KOPT-K1 (cell line): ENCODE results near the gene WDR45B.
A peak's percentile ranks its signal among the peaks of the same experiment; 100 is the strongest.
"Not testable (repeated sequence)": the region's sequence is repeated elsewhere in the genome, so short reads cannot be mapped to it uniquely, and the experiment has no call there.

Experiments
- H3K27ac ChIP-seq: fragments of 200-600 bp; sonication (generic); 2 replicates; pipeline ENCODE4 v1.5.1; 2016; ENCODE audit warnings: antibody characterized with exemption, mild to moderate bottlenecking, low read depth, low read length; ENCODE audit not compliant: poor library complexity, severe bottlenecking
- H3K36me3 ChIP-seq: fragments of 200-600 bp; sonication (generic); 2 replicates; pipeline ENCODE4 v1.5.1; 2017; ENCODE audit warnings: antibody characterized with exemption, mild to moderate bottlenecking, low read length, moderate library complexity; ENCODE audit not compliant: insufficient read depth
- H3K9me3 ChIP-seq: fragments of 200-600 bp; sonication (generic); 2 replicates; pipeline ENCODE4 v1.5.1; 2017; ENCODE audit warnings: antibody characterized with exemption, low read length, mild to moderate bottlenecking; ENCODE audit not compliant: insufficient read depth, poor library complexity, severe bottlenecking

Gene WDR45B

DNA sequence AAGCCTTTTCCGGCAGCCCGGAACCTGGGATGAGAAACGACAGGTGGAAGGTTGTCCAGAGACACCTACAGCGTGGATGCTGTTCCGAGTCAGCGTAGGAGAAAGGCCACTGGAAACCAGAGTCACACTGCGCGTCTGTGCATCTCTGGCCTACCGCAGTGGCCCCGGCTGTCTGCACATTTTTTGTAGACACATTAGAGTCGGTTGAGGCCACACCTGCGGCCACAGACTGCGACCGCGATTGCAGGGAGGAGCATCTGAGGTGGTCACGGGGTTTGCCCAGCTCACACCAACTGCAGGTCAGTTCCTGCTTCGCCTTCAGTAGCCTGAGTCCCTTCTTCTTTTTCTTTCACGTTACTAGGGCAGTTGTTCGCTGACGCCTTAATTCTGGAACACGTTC is 52.4 kb downstream of the WDR45B start:
- Histone ChIP-seq H3K27ac (no peak overlapping the region), H3K9me3 (no peaks in the 10 kb centered on the region), H3K36me3 (peaks cover 76% of the 10 kb centered on the region)

GRCh38 chr17:82594571-82594970 is 53.7 kb downstream of the WDR45B start:
- no peaks in the 10 kb centered on the region for H3K9me3 ChIP-seq
- H3K36me3 ChIP-seq = peaks cover 66% of the 10 kb centered on the region
- no peak overlapping the region for H3K27ac ChIP-seq

- Histone ChIP-seq H3K27ac (peak overlapping the region; percentile 79), H3K9me3 (no peaks in the 10 kb centered on the region), H3K36me3 (peaks cover 59% of the 10 kb centered on the region)
Measured at GRCh38 chr17:82593590-82594087, 54.6 kb downstream of the WDR45B start.

DNA sequence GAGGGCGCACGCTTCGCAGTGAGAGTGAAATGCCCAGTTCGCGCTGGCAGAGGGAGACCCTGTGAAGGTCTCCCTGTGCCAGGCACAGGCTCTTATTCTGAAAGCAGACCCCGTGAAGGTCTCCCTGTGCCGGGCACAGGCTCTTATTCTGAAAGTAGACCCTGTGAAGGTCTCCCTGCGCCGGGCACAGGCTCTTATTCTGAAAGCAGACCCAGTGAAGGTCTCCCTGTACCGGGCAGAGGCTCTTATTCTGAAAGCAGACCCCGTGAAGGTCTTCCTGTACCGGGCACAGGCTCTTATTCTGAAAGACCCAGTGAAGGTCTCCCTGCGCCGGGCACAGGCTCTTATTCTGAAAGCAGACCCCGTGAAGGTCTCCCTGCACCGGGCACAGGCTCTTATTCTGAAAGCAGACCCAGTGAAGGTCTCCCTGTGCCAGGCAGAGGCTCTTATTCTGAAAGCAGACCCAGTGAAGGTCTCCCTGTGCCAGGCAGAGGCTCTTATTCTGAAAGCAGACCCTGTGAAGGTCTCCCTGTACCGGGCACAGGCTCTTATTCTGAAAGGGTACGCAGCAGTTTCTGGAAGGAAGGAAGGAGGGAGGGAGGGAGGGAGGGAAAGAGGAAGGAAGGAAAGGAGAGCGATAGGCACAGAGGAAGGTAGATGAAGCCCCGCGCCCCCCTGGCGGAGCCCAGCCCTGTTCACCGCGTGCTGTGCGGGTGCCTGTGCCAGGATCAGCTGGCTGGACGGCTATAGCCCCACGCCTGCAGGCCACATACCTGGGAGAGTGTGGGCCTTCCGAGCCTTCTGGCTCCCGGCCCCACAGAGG is 55.3 kb downstream of the WDR45B start:
- Histone ChIP-seq H3K9me3 (no peaks in the 10 kb centered on the region), H3K27ac (peak overlapping the region; percentile 79), H3K36me3 (peaks cover 59% of the 10 kb centered on the region)

DNA sequence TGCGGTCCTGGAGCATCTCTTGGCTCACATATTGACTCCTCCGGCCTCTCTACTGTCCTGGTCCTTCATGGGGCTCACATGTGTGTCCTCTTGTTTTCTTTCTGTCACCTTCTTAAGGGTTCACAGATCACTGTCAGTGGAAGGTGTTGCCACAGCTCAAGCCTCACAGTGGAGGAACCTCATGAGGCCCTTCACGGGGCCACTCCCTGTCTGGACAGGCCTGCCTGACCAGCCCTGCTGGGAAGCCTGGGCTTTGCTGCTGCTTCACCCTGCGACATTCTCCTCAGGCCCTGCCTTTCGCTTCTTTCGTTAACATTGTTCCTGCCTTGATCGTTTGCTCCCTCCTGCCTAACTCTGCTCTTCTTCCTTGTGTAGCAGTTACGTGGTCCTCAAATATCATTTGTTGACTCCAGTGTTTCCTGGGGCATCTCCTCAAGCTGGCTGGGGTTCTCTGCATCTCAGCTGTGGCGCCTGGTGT is 55.9 kb downstream of the WDR45B start:
- Histone ChIP-seq H3K9me3 (no peaks in the 10 kb centered on the region), H3K36me3 (peaks cover 59% of the 10 kb centered on the region), H3K27ac (peak overlapping the region; percentile 79)

DNA sequence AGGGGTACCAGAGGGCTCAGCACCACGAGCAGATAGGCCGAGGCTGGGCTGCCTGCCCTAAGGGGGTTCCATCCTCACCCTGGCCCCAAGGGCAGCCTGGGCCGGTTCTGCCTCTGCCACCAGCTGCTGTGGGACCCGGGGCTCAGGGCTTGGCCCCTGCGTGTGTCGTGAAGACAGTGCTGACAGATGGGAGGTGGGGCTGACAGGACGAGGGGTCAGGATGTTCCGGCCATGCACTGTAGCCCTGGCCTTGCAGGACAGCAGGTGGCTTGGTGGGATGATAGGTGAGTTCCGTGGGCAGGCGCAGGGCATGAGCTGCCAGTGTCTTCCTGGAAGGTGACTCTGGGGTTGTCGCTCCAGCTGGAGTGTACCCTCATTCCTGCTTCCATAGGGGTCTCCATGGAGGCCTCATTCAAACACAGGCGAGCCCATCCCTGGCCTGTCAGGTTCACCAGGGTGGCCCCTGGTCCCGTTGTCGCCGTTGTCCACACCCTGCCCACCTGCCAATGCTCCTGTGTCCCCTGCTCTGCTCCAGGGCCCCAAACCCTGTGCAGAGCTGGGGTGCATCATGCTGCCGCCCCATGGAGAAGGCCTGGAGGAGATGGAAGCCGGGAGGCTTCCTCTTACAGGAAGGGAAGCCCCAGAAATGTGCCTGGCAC is 57.2 kb downstream of the WDR45B start:
- Histone ChIP-seq H3K9me3 (no peaks in the 10 kb centered on the region), H3K27ac (peak overlapping the region; percentile 79), H3K36me3 (peaks cover 58% of the 10 kb centered on the region)

DNA sequence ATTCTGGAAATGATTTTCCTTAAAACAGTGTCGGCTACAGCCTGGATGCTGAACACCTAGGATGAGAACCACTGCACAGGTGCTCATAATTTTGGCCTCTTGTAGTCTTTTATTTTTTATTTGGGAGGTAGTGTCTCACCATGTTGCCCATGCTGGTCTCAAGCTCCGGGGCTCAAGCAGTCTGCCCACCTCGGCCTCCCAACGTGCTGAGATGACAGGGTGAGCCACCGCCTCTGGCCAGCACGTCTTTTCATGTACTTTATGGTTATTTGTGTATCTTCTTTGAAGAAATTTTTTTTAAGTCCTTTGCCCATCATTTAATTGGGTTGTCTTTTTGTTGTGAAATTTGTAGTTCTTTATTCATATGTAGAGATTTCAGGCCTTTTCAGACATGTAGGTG is 58.0 kb downstream of the WDR45B start:
- peaks cover 58% of the 10 kb centered on the region for H3K36me3 ChIP-seq
- no peaks in the 10 kb centered on the region for H3K9me3 ChIP-seq
- peak overlapping the region; percentile 79 for H3K27ac ChIP-seq

GRCh38 chr17:82589851-82590180 is 58.4 kb downstream of the WDR45B start:
- Histone ChIP-seq H3K9me3 (no peaks in the 10 kb centered on the region), H3K27ac (no peak overlapping the region), H3K36me3 (peaks cover 58% of the 10 kb centered on the region)

DNA sequence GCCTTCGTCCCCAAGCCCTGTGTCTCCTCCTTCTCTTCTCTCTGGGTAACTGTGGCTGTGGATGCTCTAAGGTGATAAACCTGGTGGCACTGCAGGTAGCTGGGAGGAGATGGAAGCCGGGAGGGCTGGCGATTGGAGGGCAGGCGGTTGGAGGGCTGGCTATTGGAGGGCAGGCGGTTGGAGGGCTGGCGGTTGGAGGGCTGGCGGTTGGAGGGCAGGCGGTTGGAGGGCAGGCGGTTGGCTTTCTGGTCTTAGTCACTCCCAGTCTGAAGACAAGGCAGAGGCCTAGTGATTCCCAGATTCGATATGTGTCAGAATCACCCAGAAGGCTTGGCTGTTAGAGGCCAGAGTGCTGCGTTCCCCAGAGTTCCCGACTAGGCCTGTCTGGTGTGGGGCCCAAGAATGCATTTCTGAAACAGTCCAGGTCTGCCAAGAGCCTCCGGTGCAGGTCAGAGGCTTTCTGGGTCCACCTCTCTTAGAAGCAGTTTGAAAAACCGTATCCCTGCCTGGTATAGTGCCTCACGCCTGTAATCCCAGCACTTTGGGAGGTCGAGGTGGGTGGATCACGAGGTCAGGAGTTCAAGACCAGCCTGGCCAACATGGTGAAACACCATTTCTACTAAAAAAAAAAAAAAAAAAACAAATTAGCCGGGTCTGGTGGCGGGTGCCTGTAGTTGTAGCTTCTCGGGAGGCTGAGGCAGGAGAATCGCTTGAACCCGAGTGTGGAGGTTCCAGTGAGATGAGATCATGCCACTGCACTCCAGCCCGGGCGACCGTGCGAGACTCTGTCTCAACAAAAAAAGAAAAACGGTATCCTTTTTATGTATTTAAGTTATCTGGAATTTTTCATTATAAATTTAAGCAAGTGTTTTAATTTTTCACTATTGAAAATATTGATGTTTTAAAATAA is 59.7 kb downstream of the WDR45B start:
- H3K27ac ChIP-seq = no peak overlapping the region
- H3K36me3 ChIP-seq = peaks cover 58% of the 10 kb centered on the region
- no peaks in the 10 kb centered on the region for H3K9me3 ChIP-seq

GRCh38 chr17:82587234-82588086 is 60.8 kb downstream of the WDR45B start:
- H3K27ac ChIP-seq = peak overlapping the region; percentile 1

DNA sequence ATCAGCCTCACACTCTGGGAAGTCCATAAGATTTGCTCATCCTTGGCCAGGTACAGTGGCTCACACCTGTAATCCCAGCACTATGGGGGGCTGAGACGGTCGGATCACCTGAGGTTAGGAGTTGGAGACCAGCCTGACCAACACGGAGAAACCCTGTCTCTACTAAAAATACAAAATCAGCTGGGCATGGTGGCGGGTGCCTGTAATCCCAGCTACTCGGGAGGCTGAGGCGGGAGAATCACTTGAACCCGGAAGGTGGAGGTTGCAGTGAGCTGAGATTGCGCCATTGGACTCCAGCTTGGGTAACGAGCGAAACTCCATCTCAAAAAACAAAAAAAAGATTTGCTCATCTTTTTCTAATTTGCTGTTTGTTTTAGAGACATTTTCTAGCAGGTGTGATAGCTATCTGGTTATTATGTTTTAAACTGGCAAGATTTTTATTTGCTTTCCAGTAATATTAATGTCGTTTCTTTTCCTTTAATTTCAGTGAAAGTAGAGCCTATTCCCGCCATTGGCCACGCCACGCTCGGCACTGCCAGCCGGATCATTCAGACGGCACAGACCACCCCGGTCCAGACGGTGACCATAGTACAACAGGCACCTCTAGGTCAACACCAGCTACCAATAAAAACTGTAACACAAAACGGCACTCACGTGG is 61.5 kb downstream of the WDR45B start:
- Histone ChIP-seq H3K9me3 (no peaks in the 10 kb centered on the region), H3K36me3 (peaks cover 76% of the 10 kb centered on the region), H3K27ac (peak overlapping the region; percentile 1)

More at GRCh38 chr17:82587234-82588086, 60.8 kb downstream of the WDR45B start:
- Histone ChIP-seq H3K9me3 (no peaks in the 10 kb centered on the region), H3K36me3 (peaks cover 69% of the 10 kb centered on the region)

GRCh38 chr17:82585935-82586575 is 62.2 kb downstream of the WDR45B start:
- peak overlapping the region; percentile 52 for H3K27ac ChIP-seq
- peaks cover 80% of the 10 kb centered on the region for H3K36me3 ChIP-seq
- H3K9me3 ChIP-seq = not testable (repeated sequence)

- H3K27ac ChIP-seq = peak overlapping the region; percentile 52
- peaks cover 84% of the 10 kb centered on the region for H3K36me3 ChIP-seq
- no peaks in the 10 kb centered on the region for H3K9me3 ChIP-seq
Measured at GRCh38 chr17:82583720-82584234, 64.5 kb downstream of the WDR45B start.
